Regular cardiac myocyte (primary cell): ENCODE results near the gene CDC42EP2. TPM values are rescaled to one million over a fixed set of nuclear protein-coding genes. Genes with fewer than 3 reads are reported as not detected.

Source experiments
- total RNA-seq: library from RNA; depleted of rRNA; stranded (reverse); fragments of >200 nt; gene quantifications from 2 replicates; pipeline ENCODE4 v1.2.3, GENCODE V29; 2014

Gene CDC42EP2
- 10.9 and 18.3 TPM in 2 replicates for total RNA-seq

DNA sequence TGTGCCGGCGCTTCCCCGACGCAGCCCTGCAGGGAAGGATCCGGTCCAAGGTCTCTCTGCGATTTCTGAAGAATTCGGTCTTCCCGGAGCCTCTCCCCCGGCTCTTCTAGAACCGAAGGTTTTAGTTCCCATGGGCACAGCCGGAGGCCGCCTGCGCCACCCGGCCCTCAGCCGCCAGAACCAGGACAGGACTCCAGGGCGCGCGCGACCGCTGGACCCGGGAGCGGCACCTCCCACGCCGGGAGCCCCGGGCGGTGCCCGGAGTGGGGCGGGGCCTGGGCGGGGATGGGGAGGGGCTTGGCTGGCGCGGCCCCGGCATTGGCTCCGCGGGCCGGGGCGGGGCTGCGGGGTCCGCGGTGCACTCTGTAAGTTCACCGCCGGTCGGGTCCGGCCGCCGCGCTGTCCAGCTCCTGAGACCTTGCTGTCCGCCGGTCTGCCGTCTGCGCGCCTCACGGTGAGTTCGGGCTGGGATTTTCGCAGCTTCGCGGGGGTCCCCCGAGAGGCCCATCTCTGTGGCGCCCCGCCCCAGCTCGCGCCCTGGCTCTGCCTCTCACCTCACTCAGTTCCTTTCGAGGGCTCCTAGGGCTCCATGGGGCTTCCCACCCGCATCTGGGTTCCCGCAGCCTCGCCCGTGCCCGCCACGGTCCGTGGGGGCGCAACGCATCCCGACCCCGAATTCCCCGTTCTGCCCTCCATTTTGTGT, at the start of gene CDC42EP2:
TSS of gene CDC42EP2 (plus strand) at position 366 of the 703 bp plus-strand sequence. CDS start 6,033 bp downstream, outside the sequence.

GRCh38 chr11:65354265-65355012, 39.8 kb downstream of the CDC42EP2 start, which contains the start of gene TIGD3:
TIGD3 (plus strand) TSS chr11:65354751; CDS start chr11:65355809, 1,058 bp downstream.

Other genes with a start within 250 kb of the CDC42EP2 start
- gene CDCA5, start 230.8 kb upstream of the CDC42EP2 start, total RNA-seq = 1.1 and 13.4 TPM in 2 replicates
- gene ZFPL1, start 230.6 kb upstream of the CDC42EP2 start, total RNA-seq = 23.4 and 36.8 TPM in 2 replicates
- gene VPS51, start 218.7 kb upstream of the CDC42EP2 start, total RNA-seq = 120 and 121 TPM in 2 replicates
- gene TM7SF2, start 203.0 kb upstream of the CDC42EP2 start, total RNA-seq = 8.6 and 14.7 TPM in 2 replicates
- 8.2 and 14.8 TPM in 2 replicates for gene ZNHIT2, start 197.2 kb upstream of the CDC42EP2 start, total RNA-seq
- gene FAU, start 192.7 kb upstream of the CDC42EP2 start, total RNA-seq = 204 and 252 TPM in 2 replicates
- 52.9 and 54.7 TPM in 2 replicates for gene MRPL49, start 192.5 kb upstream of the CDC42EP2 start, total RNA-seq
- gene SYVN1, start 180.3 kb upstream of the CDC42EP2 start, total RNA-seq = 12.4 and 15.1 TPM in 2 replicates
- not detected in 2 replicates for gene SPDYC, start 144.6 kb upstream of the CDC42EP2 start, total RNA-seq
- 61.7 and 142 TPM in 2 replicates for gene CAPN1, start 132.9 kb upstream of the CDC42EP2 start, total RNA-seq
- 4.5 and 16.9 TPM in 2 replicates for gene POLA2, start 52.9 kb upstream of the CDC42EP2 start, total RNA-seq
- 27.9 and 29.9 TPM in 2 replicates for gene DPF2, start 19.0 kb downstream of the CDC42EP2 start, total RNA-seq
- under 0.01 and 0.19 TPM in 2 replicates for gene TIGD3, start 39.9 kb downstream of the CDC42EP2 start, total RNA-seq
- gene SLC25A45, start 67.8 kb downstream of the CDC42EP2 start, total RNA-seq = 1.5 and 2.8 TPM in 2 replicates
- gene FRMD8, start 71.8 kb downstream of the CDC42EP2 start, total RNA-seq = 58.9 and 64.0 TPM in 2 replicates
- 51.4 and 335 TPM in 2 replicates for gene NEAT1, start 107.9 kb downstream of the CDC42EP2 start, total RNA-seq
- gene MALAT1, start 184.2 kb downstream of the CDC42EP2 start, total RNA-seq = 5,626 and 17,024 TPM in 2 replicates
- 93.3 and 138 TPM in 2 replicates for gene SCYL1, start 210.2 kb downstream of the CDC42EP2 start, total RNA-seq
- 33.3 and 34.5 TPM in 2 replicates for gene LTBP3, start 243.5 kb downstream of the CDC42EP2 start, total RNA-seq